Type B pancreatic cell (in vitro differentiated cells): ENCODE measurements around the gene C4orf50. TPM values are rescaled to one million over a fixed set of nuclear protein-coding genes. Genes with fewer than 3 reads are reported as not detected.

Experiments used
- DNase-seq: peaks from one replicate; pipeline ENCODE4 v3.0.0; 2021; ENCODE audit warnings: mixed read lengths; ENCODE audit not compliant: unreplicated experiment; ENCODE audit errors: extremely low spot score
- H3K27ac Mint-ChIP-seq: 2 replicates; pipeline ENCODE4 v1.8.0; 2021; ENCODE audit warnings: mild to moderate bottlenecking, mixed read lengths
- H3K27me3 Mint-ChIP-seq: 2 replicates; pipeline ENCODE4 v1.8.0; 2021; ENCODE audit warnings: mixed read lengths
- H3K36me3 Mint-ChIP-seq: 2 replicates; pipeline ENCODE4 v1.8.0; 2021; ENCODE audit warnings: mixed read lengths
- H3K4me1 Mint-ChIP-seq: one replicate; pipeline ENCODE4 v1.8.0; 2021; ENCODE audit warnings: mixed read lengths; ENCODE audit not compliant: unreplicated experiment
- H3K4me3 Mint-ChIP-seq: 2 replicates; pipeline ENCODE4 v1.8.0; 2021; ENCODE audit warnings: mild to moderate bottlenecking, mixed read lengths
- H3K9me3 Mint-ChIP-seq: 2 replicates; pipeline ENCODE4 v1.8.0; 2021; ENCODE audit warnings: mixed read lengths
- total RNA-seq: library from RNA; stranded (reverse); gene quantifications from 2 replicates; pipeline ENCODE4 v1.2.1, GENCODE V29; 2021; ENCODE audit warnings: low replicate concordance
- TF ChIP-seq, protein P1 (sequence below): fragments of 200-600 bp; sonication (generic); conservative IDR thresholded peaks from 2 replicates; pipeline ENCODE4 v1.5.0; 2021; ENCODE audit warnings: antibody characterized with exemption, mild to moderate bottlenecking

The C4orf50 gene
- total RNA-seq, 1 donor from 2014 or later = 0.19 TPM

DNA sequence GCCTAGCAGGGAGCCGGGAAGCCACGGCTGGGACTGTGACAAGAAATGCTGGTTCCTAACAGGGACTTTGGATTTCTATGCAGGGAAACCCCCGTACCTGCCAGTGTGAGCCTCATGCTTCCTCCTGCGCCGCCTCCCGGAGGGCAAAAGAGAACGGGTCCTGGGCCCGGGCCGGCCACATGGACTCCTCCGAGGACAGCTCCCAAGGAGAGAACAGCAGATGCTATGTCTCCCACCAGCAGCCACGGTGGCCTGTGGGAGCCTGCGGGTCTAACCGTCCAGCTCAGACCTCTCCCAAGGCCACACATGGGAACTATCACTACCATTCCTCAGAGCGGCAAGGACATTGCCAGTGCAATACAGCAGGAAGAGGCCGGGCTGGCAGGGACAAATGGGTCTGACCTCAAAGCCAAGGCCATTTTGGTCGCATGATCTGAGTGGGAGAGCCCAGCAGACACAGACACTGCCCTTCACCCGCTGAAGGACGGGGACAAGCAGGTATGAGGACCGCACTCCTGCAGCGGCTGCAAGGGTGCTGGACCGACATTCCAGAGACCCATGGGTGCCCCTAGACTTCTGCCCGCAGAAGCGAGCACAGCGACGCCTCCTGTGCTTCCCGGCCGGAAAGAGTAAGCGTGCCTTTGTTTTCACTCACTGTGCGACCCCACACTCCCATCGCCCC is 4.5 kb upstream of the C4orf50 start:
- no peak for DNase-seq
- Mint-ChIP-seq H3K9me3 (no peaks in the 10 kb centered on the region), H3K27me3 (peaks cover 23% of the 10 kb centered on the region), H3K4me1 (peaks cover 5% of the 10 kb centered on the region), H3K36me3 (no peaks in the 10 kb centered on the region), H3K27ac (no peak overlapping the region), H3K4me3 (no peak overlapping the region)
- TF ChIP-seq, protein P1, sequence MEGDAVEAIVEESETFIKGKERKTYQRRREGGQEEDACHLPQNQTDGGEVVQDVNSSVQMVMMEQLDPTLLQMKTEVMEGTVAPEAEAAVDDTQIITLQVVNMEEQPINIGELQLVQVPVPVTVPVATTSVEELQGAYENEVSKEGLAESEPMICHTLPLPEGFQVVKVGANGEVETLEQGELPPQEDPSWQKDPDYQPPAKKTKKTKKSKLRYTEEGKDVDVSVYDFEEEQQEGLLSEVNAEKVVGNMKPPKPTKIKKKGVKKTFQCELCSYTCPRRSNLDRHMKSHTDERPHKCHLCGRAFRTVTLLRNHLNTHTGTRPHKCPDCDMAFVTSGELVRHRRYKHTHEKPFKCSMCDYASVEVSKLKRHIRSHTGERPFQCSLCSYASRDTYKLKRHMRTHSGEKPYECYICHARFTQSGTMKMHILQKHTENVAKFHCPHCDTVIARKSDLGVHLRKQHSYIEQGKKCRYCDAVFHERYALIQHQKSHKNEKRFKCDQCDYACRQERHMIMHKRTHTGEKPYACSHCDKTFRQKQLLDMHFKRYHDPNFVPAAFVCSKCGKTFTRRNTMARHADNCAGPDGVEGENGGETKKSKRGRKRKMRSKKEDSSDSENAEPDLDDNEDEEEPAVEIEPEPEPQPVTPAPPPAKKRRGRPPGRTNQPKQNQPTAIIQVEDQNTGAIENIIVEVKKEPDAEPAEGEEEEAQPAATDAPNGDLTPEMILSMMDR = no peak

DNA sequence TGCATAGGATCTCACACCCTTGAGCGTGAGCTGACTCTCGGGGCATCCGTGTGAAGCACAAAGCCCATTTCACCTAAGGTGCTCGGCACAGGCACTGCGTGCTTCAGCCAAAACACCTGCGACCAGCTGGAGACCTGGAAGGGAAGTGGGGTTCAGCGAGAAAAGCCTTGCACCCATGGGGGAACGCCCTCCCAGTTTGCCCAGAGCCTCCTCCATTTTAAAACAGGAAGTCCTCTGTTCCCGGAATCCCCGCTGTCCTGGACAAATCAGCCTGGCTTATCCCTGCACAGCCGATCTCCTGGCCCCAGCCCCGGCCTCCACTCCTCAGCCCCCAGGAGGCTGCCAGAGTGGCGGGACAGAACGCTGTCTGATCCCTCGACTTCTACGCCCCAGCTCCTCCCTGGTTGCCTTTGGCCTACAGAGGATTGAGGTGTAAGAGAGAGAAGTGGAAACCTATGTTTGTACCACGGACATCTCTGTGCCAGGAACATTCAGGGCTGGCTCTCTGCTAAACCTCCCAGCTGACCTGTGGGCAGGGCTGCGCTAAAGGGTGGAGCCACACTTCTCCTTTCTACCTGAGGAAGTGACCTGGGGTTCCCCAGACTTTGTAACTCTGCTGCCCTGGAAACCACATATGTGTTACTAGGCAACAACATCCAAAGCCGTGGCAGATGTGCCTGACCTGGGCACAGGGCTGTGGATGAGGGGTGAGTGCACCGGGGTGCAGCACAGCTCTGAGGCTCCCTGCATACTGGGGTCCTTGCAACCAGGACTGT is 3.8 kb upstream of the C4orf50 start:
- Mint-ChIP-seq H3K4me1 (peaks cover 5% of the 10 kb centered on the region), H3K27ac (no peak overlapping the region), H3K4me3 (no peak overlapping the region), H3K27me3 (peaks cover 25% of the 10 kb centered on the region), H3K36me3 (no peaks in the 10 kb centered on the region), H3K9me3 (no peaks in the 10 kb centered on the region)
- no peak for DNase-seq
- TF ChIP-seq, protein P1 = no peak

DNA sequence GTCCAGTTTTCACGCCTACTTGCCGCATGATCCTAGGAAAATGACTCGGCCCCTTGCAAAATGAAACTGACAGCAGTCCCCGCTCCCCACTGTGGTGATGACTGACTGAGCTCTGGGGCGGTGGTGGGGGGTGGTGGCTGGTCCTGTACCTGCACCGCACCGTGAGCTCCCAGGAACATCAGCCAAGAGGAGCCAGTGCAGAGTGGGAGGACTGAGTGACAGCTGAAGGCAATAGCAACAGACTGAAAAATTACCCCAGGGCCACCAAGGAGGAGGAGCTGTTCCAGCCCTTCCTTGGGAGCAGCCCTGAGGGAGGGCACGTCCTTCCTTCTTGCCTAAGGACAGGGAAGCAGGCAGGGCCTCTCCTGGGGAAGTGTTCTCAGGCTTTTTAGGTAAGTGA is 2.4 kb upstream of the C4orf50 start:
- no peak overlapping the region for H3K27ac Mint-ChIP-seq
- no peaks in the 10 kb centered on the region for H3K9me3 Mint-ChIP-seq
- peaks cover 28% of the 10 kb centered on the region for H3K27me3 Mint-ChIP-seq
- TF ChIP-seq, protein P1 = no peak
- H3K36me3 Mint-ChIP-seq = no peaks in the 10 kb centered on the region
- no peak for DNase-seq
- H3K4me3 Mint-ChIP-seq = no peak overlapping the region
- peaks cover 5% of the 10 kb centered on the region for H3K4me1 Mint-ChIP-seq

DNA sequence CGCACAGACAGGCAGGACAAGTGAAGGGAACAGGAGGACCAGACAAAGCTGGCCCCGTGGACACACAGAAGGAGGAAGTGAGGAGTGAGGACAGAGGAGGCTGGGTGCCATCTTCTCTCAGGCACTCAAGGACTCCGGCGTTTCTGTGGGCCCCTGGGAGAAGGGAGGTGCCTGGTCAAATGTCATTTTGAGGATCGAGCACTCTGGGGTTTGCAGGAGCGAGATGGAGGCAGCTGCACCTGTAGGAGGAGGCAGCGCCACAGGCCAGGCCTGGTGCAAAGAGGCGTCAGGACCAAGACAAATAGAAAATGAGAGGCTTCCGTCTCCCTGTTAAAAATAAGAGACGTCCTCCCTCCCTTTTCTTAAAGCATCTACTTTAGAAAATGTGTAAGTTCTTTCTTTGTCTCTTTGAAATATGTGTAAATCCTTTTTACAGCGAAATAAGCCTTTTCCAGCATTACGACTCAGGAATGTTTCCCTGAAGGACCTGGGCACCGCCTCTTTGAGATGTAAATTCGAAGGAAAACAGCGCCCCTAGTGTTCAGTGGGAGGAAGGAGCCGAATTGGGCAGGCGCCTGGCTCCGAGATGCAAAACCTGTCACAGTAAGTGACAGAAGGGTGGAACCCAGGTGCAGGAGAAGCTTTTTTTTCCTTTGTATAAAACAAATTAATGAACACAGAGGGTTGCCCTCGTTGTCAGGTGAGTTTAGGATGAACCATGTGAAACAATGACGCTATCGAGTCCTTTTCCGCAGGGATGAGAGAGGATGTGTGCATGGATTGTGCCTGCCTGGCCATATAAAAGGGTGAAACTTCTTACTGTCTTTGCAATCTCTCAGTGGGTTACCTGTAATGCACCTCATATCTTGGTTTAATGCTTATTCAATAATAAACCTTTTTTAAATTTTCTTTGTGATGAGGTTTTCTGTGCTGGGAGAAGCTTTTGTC is 1.4 kb upstream of the C4orf50 start:
- no peak overlapping the region for H3K4me3 Mint-ChIP-seq

DNA sequence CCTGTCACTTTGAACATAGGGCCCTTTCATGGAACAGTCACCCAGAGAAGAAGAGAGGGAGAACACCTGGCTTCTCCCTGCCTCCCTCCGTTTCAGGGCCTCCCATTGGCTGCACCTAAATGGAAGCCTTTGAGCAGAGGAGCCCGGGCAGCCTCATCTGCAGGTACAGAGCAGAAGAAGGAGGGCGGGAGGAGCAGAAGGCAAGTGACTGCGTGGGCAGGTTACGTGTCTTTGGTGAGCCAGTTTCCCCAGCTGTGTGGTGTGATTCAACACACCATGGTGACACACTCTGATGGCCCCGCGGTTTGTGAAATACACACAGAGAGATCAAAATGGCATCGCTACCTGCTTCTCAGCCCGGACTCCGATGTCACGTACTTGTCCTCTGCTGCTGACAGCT is 431 bp downstream of the C4orf50 start:
- Mint-ChIP-seq H3K4me3 (no peak overlapping the region), H3K9me3 (no peaks in the 10 kb centered on the region), H3K27me3 (peaks cover 28% of the 10 kb centered on the region), H3K4me1 (peaks cover 5% of the 10 kb centered on the region), H3K27ac (no peak overlapping the region), H3K36me3 (no peaks in the 10 kb centered on the region)
- no peak for DNase-seq
- TF ChIP-seq, protein P1 = no peak

More for the DNA sequence above, 1.4 kb upstream of the C4orf50 start:
- TF ChIP-seq, protein P1 = peak; percentile 94
- H3K27ac Mint-ChIP-seq = no peak overlapping the region
- DNase-seq = no peak
- no peaks in the 10 kb centered on the region for H3K9me3 Mint-ChIP-seq
- H3K36me3 Mint-ChIP-seq = no peaks in the 10 kb centered on the region
- H3K27me3 Mint-ChIP-seq = peaks cover 28% of the 10 kb centered on the region
- H3K4me1 Mint-ChIP-seq = peaks cover 5% of the 10 kb centered on the region
